SH-SY5Y (cell line): ENCODE data around the gene NLRP3.

Experiments used
- GATA2 ChIP-seq: IDR thresholded peaks from 2 replicates; pipeline ENCODE4 v1.6.1; 2011; ENCODE audit warnings: mild to moderate bottlenecking, low read depth, low read length
- GATA3 ChIP-seq: IDR thresholded peaks from 2 replicates; pipeline ENCODE4 v1.6.1; 2011; ENCODE audit warnings: low read depth, mild to moderate bottlenecking, low read length, moderate library complexity

DNA sequence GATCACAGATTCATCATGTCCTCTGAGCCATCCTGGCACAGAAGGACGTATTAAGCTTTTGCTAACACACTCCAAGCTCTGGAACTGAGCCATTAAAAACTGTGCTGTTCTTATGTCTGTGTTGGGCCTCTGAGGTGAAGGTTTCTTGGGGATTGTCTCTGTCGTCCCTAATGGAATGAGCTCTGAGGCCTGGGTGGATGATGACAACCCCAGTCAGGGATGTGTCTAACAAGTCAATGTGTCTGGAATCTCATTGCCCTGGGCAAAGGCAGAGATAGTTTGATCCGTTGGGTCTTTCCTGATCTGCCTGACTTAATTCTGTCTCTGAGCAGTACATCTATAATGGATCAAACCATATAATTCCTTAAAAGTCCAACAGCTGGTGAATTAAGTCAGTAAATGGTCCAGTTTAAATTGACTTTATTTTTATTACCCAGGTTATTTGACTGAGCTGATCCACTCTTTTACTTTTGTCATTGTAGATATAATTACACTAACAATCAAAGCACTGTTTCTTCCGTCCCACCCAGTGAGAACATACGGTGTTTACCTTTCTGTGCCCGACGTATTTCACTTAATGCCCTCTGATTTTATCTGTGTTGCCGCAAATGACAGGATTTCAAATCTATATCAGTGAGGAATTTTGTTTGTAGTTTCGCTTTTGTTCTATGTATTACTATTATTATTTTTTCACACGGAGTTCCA lies 80.8 kb downstream of the NLRP3 start:
- TF ChIP-seq GATA2 = no peak
- TF ChIP-seq GATA3 = no peak
